22Rv1 (cell line): Measurements from ENCODE around the gene WWOX.

Source experiments
- ZFX ChIP-seq: fragments of 450-650 bp; IDR thresholded peaks from 2 replicates; pipeline ENCODE4 v1.6.1; 2017; ENCODE audit warnings: antibody characterized with exemption, borderline replicate concordance
- TF ChIP-seq, protein P1 (sequence below): fragments of 450-650 bp; IDR thresholded peaks from 2 replicates; pipeline ENCODE4 v1.5.1; 2017; ENCODE audit warnings: mild to moderate bottlenecking

DNA sequence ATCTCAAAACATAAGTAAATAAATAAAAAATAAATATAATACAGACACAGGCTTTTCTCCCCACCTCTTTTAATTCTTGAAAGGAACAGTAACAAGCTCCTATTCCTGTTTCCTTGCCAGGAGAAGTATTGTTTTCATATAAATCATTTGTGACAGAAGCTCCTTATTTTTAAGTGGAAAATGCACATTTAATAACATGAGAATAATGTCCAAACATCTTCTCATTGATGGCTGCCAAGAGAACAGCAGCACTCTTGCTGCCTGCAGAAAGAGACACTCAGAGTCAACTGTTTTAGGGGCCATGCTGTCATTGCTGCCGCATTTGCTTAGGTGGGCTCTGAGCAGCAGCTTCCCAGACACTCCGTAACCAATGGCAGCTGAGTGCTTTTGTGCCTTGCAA lies 580.1 kb downstream of the WWOX start:
- TF ChIP-seq, protein P1, sequence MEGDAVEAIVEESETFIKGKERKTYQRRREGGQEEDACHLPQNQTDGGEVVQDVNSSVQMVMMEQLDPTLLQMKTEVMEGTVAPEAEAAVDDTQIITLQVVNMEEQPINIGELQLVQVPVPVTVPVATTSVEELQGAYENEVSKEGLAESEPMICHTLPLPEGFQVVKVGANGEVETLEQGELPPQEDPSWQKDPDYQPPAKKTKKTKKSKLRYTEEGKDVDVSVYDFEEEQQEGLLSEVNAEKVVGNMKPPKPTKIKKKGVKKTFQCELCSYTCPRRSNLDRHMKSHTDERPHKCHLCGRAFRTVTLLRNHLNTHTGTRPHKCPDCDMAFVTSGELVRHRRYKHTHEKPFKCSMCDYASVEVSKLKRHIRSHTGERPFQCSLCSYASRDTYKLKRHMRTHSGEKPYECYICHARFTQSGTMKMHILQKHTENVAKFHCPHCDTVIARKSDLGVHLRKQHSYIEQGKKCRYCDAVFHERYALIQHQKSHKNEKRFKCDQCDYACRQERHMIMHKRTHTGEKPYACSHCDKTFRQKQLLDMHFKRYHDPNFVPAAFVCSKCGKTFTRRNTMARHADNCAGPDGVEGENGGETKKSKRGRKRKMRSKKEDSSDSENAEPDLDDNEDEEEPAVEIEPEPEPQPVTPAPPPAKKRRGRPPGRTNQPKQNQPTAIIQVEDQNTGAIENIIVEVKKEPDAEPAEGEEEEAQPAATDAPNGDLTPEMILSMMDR: no peak
- TF ChIP-seq ZFX: no peak
